Ramos (cell line): ENCODE data around the gene STPG2.

Source experiments
- in situ Hi-C: fragments of 300-500 bp; cut with MboI; formaldehyde crosslinking; loops from one replicate; pipeline ENCODE4 v1.14.3; 2022; ENCODE audit warnings: low sequenced_read_pairs; ENCODE audit not compliant: unreplicated experiment

The STPG2 gene

DNA sequence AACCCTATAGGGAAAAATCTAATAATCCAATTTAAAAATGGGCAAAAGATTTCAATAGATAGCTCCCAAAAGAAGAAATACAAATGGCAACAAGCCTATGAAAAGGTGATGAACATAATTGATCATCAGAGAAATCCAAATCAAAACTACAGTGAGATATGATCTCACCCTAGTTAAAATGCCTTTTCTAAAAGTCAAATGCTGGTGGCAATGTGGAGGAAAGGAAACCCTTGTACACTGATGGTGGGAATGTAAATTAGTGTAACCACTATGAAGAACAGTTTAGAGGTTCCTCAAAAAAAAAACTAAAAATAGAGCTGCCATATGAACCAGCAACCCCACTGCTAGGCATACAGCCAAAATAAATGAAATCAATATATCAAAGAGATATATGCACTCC is 44.5 kb downstream of the STPG2 start:
- in situ Hi-C loops: no loop called here

DNA sequence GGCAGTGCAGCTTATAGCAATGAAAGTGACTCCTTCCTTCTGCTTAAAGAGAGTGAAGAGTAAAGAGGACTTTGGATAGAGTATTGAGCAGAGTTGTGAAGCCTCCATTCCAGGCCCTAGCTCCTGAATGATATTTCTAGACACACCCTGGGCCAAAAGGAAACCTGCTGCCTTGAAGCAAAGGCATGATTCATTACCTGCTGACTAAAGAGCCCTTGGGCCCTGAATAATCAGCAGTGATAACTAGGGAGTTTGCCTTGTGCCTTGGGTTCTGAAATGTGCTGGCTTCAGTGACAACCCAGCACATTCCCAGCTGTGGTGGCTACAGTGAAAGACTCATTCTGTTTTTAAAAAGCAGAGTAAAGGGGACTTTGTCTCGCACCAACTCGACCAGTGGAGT is 49.2 kb downstream of the STPG2 start:
- in situ Hi-C loops: no loop called here

DNA sequence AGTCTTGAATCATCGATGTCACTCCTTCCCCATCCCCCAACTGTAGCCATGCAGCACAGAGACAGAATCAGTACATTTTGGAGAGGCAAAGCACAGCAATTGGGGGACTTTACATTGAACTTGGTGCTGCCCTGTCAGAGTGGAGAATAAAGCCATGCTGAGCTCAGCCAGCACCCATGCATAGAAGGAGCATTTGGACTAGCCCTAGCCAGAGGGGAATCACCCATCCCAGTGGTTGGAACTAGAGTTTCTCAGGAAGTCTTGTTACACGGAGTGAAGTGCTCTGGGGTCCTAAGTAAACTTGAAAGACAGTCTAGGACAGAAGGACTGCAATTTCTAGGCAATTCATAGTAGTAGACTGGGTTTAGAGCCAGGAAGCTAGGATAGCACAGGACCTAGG is 49.6 kb downstream of the STPG2 start:
- in situ Hi-C loops: no loop called here

DNA sequence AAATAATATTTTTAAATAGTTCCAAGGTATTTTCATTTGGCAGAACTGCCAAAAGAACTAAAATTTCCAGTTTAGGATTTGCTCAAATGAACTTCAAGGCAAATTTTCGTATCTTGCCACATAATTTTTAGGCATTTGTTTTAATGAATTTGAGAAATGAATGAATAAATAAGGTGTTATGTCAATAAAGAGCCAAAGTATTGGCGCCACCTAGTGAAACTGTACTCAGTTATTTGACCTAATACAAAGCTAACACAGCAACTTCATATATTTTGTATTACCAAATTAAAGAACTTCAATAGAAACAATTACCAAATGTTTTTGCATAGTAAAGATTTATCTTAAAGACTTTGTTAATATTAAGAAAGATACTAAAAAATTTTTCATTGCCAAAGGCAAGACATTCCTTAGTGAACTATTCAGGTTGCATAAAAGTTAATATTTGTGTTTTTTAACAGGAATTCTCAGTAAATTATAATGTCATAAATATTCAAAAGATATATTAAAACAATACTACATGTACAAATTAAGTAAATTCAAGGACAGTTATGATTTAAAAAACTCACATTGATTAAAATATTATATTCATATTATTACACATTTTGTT is 50.3 kb downstream of the STPG2 start:
- in situ Hi-C loops: no loop called here

DNA sequence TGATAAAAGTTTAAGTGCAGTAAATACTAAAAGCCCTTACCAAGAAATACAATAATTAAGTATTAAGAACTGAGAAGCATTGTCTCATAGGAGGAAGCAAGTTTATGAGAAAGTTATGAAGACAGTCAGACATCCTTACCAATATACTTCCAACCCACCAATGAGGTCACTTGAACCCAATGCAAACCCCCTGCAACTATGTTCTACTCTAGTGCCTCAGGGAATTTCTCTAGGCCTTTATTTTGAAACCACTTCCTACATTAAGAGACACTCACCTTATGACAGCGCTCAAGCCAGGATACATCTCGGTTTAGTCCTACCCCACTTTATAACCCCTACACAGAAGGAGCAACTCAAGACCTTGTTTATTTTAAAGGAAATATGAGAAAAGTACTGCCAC is 61.3 kb downstream of the STPG2 start:
- in situ Hi-C loops: no loop called here

DNA sequence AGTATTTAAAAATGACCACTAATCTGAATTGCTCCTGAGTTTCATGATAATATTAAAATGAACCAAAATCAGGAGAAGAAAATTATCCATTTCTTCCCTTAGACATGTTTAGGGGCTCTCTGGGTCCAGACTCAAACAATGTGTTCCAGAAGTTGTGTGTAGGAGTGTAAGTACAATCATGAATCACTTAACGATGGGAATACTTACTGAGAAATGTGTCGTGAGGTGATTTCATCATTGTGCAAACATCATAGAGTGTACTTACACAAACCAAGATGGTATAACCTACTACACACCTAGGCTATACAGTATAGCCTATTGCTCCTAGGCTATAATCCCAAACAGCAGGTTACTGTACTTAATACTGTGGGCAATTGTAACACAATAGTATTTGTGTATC is 74.8 kb downstream of the STPG2 start:
- in situ Hi-C loops: no loop called here

DNA sequence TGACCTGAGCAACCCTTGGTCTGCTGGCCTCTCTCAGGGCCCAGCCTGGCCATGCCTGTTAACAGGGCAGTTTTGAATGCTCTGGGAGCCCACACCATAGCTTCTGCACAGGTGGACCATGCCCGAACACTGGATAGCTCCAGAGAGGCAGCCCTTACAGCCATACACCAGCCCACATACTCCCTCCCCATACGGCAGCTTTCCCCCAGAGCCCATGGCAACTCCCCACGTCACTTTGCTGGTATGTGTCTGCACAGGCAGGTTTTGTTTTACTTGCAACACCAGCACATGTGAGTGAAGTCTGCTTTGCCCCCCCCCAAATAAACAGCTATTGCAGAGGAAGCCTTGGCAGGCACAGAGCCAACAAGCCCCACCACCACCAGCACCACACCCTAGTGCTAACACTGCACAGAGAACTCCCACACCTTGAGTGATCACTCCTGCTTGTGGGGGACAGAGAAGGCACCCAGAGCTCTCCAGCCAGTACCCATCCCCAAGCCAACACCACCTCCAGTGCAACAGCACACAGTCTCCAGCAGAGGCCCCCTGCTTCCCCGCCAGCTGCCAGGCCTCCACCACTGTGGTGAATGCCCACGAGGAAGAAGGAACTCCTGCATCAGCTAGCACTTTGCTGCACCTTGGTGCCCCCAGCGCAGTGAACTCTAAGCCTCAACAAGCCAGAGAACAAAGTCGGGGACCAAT is 87.3 kb downstream of the STPG2 start:
- in situ Hi-C loops: no loop called here

DNA sequence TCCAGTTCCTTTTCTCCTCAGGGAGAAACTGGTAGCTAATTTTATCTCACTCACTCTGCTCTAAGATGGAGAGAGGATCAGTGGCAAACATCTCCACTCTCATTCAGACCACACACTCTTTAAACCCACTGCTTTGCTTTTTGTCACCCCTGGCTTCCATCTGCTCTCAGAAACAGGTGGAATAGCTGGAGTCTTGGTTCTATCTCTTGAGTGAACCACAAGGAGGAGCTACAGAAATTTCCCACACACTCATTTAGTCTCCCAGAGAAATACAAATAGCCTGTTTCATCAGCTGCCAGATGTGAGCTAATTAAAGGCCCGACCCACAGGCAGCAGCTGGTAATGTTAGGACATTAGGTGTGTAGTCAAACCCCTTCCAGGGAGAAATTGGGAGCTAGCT is 96.6 kb downstream of the STPG2 start:
- in situ Hi-C loops: no loop called here

DNA sequence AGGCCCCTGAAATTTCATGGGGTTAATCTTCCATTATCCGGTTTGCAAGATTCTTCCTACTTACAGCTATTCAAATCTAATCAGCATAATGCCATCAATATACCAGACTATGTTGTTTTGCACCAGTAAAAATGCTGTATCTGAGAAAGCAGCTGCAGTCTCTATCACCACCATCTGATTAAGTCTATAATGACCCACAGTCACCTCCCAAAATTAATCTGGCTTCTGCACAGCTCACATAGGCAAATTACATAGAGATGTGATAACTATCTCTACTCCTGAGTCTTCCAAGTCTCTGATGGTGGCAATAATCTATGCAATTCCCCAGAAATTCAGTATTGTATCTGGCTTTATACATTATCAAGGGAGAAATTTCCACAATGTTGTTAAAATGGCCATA is 113.2 kb downstream of the STPG2 start:
- in situ Hi-C loops: no loop called here

DNA sequence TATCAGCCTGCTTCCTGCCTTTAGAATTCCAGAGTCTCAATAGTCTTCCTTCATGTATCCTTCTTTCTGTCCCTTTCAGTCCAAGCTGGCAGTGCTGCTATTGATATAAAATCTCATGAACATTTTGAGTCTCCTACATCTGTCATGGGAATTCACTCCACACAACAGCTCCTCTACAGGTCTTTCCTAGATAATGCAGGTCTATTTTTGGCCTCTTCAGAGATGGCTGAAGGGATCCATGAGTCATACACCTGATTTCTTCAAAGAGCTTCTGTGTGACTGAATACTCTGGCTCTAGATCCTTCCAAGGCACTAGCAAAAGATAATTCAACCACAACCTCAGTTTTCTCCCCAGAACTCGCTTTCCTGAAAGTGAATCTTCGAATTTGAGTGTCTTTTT is 115.4 kb downstream of the STPG2 start:
- in situ Hi-C loops: no loop called here

DNA sequence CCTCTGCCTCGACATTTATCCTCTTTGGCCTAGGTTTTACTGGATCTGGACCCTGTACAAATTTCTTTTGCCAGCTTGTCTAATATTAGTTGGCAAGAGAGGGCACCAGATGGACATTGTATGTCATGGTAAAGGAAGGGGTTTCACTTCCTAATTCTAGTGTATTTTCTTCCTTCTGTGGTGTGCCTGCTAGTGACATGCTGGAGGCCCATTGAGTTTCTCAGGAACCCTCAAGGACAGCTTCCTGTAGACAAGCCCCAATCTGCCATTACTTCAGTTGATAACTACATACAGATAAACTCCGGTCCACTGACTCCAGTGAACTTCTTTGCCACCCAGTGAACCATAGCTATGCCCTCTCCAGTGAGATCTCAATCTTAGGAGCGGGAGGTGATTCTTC is 116.9 kb downstream of the STPG2 start:
- in situ Hi-C loops: no loop called here

DNA sequence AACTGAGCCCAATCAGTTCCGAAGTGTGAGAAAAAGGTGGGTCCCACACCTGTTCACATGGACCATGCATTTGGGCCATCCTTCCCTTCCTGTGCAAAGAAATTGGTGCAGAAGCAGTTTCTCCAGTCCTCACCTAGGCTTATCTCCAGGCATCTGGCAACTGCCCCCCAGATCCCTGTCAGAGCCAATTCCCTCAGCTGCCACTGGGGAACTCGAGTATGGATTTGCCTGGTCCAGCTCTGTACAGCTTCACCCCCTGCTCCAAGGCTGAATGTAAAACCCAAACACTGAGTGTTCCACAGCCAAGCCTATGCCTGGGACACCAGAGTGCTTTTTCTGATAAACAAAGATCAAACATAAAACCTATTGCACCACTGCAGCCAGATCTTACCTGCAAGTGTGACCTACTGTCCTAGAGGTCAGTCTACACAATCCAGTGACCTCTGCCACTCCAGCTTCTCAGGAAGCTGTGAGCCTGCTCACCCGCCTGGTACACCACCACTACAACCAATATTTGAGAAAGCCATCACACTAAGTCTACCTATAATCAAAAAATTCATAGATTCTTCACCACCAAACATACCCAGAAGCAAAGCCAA is 136.4 kb downstream of the STPG2 start:
- in situ Hi-C loops: no loop called here

DNA sequence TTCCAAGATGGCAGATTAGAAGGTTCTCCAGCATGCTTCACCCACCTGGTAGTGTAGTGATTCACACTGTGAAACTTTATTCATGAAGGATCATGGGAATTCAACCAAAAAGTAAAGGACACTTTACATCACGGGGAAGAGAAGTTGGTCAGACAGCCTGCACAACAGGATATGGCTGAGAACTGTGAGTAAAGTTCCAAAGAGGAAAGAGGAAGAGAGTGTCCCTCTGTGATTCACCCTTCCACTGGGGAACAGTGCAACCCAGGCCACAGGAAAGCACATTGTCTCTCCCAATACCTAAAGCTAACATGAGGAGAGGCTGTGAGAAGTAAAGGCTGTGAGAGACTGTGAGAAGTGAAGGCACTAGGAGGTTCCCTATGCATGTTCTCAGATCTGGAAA is 137.2 kb downstream of the STPG2 start:
- in situ Hi-C loops: no loop called here

DNA sequence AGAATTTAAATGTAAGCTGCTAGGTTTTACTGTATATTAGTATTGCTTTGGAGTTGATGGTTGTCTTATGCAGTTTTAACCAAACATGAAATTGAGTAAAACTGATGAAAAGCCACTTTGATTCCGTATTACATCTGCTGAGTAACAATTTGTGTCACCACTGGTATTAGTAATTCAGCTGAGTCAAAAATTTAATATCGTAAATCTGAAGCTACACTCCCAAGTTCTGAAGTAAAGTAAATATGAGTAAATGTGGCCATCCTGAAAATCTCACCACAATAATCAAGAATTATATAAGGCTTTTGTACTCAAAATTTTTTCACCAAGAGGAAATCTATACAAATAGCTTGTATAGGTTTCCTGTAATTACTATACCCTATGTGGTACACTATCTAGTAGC is 142.3 kb downstream of the STPG2 start:
- in situ Hi-C loops: no loop called here

DNA sequence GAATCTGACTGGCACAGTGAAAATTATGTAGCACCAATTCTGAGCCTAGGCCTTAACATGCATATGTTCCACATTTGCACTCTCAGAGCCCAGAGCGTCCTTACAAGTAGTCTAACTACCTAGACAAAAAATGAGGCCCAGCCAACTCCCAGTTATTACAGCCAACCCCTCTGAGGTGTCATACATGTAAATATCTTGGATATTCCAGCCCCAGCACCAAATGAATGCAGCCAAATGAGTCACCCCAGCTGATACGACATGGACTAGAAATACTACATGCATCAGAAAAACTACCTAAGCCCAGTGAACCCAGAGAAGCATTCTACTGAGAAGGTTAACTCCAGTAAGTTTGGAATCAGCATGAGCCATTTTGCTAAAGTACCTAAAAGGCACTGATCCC is 145.1 kb downstream of the STPG2 start:
- in situ Hi-C loops: no loop called here

DNA sequence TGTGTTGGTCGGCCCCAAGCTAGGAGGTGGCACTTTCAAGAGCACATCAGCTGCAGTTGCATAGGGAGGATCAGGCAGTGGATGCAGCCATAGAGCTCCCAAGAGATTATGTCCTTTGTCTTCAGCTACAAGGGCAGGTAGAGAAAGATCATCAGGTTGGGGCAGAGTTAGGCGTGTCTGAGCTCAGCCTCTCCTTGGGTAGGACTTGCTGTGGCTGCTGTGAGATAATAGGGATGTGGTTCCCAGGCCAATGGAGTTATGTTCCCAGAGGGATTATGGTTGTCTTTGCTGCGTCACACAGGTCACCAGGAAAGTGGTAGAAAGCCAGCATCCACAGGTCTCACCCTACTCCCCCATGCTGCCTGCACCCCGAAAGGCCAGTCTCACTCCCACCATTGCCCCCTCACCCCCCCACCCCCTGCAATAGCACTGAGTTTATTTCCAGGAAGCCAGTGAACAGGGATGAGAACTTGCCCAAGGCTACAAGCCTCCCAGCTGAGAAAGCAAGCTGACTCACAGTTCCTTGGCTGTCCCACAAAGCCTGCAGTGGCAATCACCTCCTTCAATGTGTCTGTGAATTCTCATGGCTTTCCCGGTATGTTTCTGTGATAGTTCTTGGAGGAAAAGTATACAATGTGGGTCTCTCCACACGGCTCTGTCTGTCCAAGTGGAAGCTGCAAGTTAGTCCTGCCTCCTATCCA is 148.4 kb downstream of the STPG2 start:
- in situ Hi-C loops: no loop called here

DNA sequence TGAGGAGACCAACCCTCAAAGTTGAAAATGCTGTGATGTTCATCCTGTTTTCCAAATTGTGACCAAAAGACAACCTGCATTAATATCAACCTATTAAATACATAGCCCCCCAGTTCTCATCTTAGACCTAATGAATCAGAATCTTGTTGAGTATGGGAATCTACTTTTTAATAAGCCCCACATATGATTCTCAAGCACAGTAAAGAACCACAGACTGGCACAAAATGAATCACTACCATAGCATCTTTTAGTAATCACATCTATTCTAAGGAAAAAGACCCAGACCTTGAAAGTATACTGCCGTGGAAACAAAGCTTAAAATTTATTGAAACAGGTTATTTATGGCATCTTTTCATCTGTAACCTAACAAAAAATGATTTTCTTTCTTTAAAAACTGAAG is 152.9 kb downstream of the STPG2 start:
- in situ Hi-C loops: no loop called here

DNA sequence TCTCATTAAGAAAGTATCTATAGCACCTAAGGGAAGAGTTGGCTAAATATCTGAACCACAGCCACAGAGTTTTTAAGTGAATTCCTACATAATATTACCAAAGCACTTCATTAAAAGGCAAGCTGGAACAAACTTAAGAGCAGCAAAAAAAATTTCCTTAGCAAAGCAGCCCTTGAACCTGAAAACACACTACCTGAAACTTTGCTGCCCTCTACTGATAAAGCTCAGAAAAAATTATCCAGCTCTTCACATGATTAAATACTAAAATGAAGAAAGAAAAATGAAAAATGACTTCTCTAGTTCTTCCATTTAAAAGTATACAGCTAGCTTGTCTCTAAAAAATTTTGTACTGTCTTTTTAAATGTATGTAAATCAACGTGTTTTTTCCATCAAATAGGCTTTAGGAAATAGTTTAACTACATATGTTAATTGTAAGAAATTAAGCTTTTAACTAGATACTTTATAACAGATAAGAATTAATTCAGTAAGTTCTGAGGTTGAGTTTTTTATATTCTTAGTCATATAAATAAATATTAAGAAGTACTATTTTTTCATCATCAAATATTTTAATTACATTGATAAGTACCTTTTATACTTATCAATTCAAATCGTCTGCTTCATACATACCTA is 156.1 kb downstream of the STPG2 start:
- in situ Hi-C loops: no loop called here

DNA sequence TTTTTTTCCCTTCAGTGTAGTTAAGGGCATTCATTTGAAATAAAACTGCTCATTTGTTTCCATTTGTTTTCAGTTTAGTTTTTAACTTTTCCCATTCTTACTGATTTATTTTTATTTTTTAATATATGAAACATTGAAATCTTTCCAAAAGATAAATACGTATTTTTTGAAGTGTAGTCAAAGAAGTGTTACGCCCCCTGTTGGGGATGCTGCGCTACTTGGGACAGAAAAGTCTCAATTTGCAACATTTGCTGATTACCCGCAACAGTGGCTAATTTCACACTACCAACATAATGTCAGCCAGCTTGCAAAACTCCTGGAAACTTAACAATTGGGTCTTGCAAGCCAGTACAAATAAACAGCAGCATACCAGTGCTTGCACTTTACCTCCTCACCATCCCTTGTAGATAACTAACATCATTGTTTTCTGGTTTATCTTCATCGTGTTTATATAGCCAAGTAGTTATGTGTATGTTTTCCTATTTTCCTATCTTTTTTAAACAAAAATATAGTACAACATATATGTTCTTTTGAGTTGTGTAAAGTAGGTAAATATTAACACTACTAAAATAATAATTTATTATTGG is 158.6 kb downstream of the STPG2 start:
- in situ Hi-C loops: no loop called here

DNA sequence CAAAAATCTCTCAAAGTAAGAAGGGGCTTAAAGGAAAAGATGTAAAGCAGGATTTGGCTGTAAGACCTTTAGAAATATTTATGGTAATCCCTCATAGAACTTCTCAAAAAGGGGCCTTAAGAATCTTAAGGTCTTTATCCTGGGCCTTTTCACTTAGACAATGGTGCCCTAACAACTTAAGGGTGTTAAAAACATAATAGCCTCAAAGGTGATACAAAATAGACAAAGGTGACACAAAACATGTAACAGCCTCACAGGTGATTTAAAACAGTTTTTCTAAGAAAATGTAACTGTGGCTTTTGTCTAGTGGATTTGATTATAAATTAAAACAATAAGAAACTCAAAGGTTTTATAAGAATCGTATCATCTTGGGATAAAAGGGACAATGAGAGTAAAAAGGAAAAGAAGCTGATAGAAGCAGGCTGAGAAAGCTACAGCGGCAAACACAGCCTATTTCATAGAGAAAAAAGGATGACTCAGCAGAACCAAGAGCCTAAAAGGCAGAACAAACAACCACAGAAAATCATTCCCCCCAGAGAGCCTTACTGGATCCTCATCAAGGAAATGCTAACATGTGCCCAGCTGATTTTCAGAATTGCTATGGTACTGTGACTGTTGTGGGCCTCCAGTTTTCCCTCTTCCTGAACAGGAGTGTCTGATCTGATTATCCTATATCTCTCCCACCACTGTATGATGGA is 164.3 kb downstream of the STPG2 start:
- in situ Hi-C loops: no loop called here
